H1 (cell line): ENCODE measurements around the gene RAB3IP. TPM values are rescaled to one million over a fixed set of nuclear protein-coding genes. Genes with fewer than 3 reads are reported as not detected.

Experiments used
- CTCF ChIA-PET: fragments of 300-600 bp; sonication (Branson Sonifier 250); formaldehyde crosslinking; loops from one replicate; lab custom pipeline; 2021; ENCODE audit not compliant: partially characterized antibody; lab: Charles Lee
- POLR2A ChIA-PET: fragments of 300-600 bp; sonication (Branson Sonifier 250); formaldehyde crosslinking; loops from one replicate; lab custom pipeline; 2021; ENCODE audit warnings: inconsistent platforms; ENCODE audit not compliant: partially characterized antibody; lab: Charles Lee
- DNase-seq, 2 experiments: peaks; one replicate each; pipeline versions ENCODE4 v3.0.0 to v3.0.0-alpha.2; 2010 to 2022; ENCODE audit warnings: low spot score in 2 of 2, low read depth in 1 of 2, mixed read lengths in 1 of 2
- FAIRE-seq: peaks from 2 replicates; lab custom pipeline; 2011; peaks lifted over from hg19 to GRCh38; lab: Jason Lieb, UNC
- H2AFZ ChIP-seq: 2 replicates; pipeline ENCODE4 v1.8.1; 2012; ENCODE audit warnings: low read length, inconsistent platforms
- H2AK5ac ChIP-seq: 2 replicates; pipeline ENCODE4 v1.6.1; 2013; ENCODE audit warnings: low read depth, low read length
- H2BK120ac ChIP-seq: replicated peaks from 2 replicates; pipeline ENCODE3; 2013; ENCODE audit warnings: low read depth, low read length, inconsistent platforms
- H2BK12ac ChIP-seq: 2 replicates; pipeline ENCODE4 v1.6.1; 2013; ENCODE audit warnings: low read depth, low read length
- H2BK15ac ChIP-seq: 2 replicates; pipeline ENCODE4 v1.6.1; 2013; ENCODE audit warnings: low read length
- H2BK20ac ChIP-seq: 2 replicates; pipeline ENCODE4 v1.6.1; 2013; ENCODE audit warnings: low read length
- H2BK5ac ChIP-seq: 2 replicates; pipeline ENCODE4 v1.6.1; 2013; ENCODE audit warnings: low read depth, low read length
- H3K14ac ChIP-seq: 2 replicates; pipeline ENCODE4 v1.6.1; 2013; ENCODE audit warnings: inconsistent platforms; ENCODE audit not compliant: insufficient read length
- H3K18ac ChIP-seq: 2 replicates; pipeline ENCODE4 v1.6.1; 2013; ENCODE audit warnings: low read length; ENCODE audit errors: extremely low read depth
- H3K23ac ChIP-seq: 2 replicates; pipeline ENCODE4 v1.6.1; 2013; ENCODE audit warnings: inconsistent platforms; ENCODE audit not compliant: insufficient read length
- H3K23me2 ChIP-seq: 2 replicates; pipeline ENCODE4 v1.6.1; 2013; ENCODE audit warnings: low read depth, low read length
- H3K27ac ChIP-seq: 2 replicates; pipeline ENCODE4 v1.6.1; 2011; ENCODE audit warnings: low read depth, low read length, inconsistent platforms
- H3K27me3 ChIP-seq, 4 experiments: replicated peaks in 1 of 4; 1 replicate in 1 of 4; 2 replicates in 3 of 4; pipeline versions ENCODE4 v1.6.1 to v1.8.1; 2011 to 2013; ENCODE audit warnings: low read length in 3 of 4, mild to moderate bottlenecking in 3 of 4, inconsistent platforms in 2 of 4, mixed read lengths in 2 of 4, moderate library complexity in 1 of 4; ENCODE audit not compliant: control insufficient read depth in 3 of 4, insufficient read depth in 3 of 4; ENCODE audit errors: extremely low read depth in 1 of 4
- H3K36me3 ChIP-seq, 4 experiments: 2 replicates each; pipeline versions ENCODE4 v1.6.1 to v1.8.1; 2011 to 2013; ENCODE audit warnings: mild to moderate bottlenecking in 4 of 4, low read length in 3 of 4, moderate library complexity in 2 of 4, control low read depth in 1 of 4, inconsistent platforms in 1 of 4; ENCODE audit not compliant: insufficient read depth in 4 of 4, control insufficient read depth in 2 of 4
- H3K4ac ChIP-seq: replicated peaks from 2 replicates; pipeline ENCODE3; 2013; ENCODE audit warnings: low read length, low read depth, mixed read lengths, inconsistent platforms; ENCODE audit not compliant: insufficient read length
- H3K4me1 ChIP-seq, 4 experiments: replicated peaks in 1 of 4; 1 replicate in 1 of 4; 2 replicates in 3 of 4; pipeline versions ENCODE4 v1.6.1 to v1.8.1; 2011 to 2013; ENCODE audit warnings: low read length in 3 of 4, inconsistent platforms in 2 of 4, mixed read lengths in 1 of 4; ENCODE audit not compliant: insufficient read depth in 4 of 4, control insufficient read depth in 3 of 4
- H3K4me2 ChIP-seq, 2 experiments: 2 replicates each; pipeline versions ENCODE4 v1.6.1 to v1.8.1; 2011 to 2013; ENCODE audit warnings: low read depth in 2 of 2, low read length in 2 of 2, control low read depth in 1 of 2, inconsistent platforms in 1 of 2, mild to moderate bottlenecking in 1 of 2; ENCODE audit not compliant: insufficient read depth in 1 of 2
- H3K4me3 ChIP-seq, 4 experiments: fragments of 200-600, 300-600 bp in 1 of 4; sonication (generic), shearing (Covaris generic), sonication (Bioruptor Twin) in 1 of 4; 2 replicates each; pipeline versions ENCODE4 v1.5.1 to v1.8.1; 2011 to 2016; ENCODE audit warnings: low read length in 4 of 4, low read depth in 3 of 4, control low read depth in 2 of 4, inconsistent platforms in 2 of 4, mild to moderate bottlenecking in 2 of 4, mixed read lengths in 1 of 4, moderate library complexity in 1 of 4; ENCODE audit not compliant: insufficient read depth in 2 of 4; ENCODE audit errors: extremely low read depth in 1 of 4
- H3K56ac ChIP-seq: replicated peaks from 2 replicates; pipeline ENCODE3; 2013; ENCODE audit warnings: low read depth, mild to moderate bottlenecking, mixed read lengths, low read length, inconsistent platforms; ENCODE audit not compliant: insufficient read length
- H3K79me1 ChIP-seq: 2 replicates; pipeline ENCODE4 v1.6.1; 2013; ENCODE audit warnings: low read depth, low read length, control low read depth
- H3K79me2 ChIP-seq, 2 experiments: 2 replicates each; pipeline versions ENCODE4 v1.6.1 to v1.8.1; 2012 to 2013; ENCODE audit warnings: low read length in 2 of 2, mild to moderate bottlenecking in 2 of 2, inconsistent platforms in 1 of 2; ENCODE audit not compliant: insufficient read depth in 2 of 2, control insufficient read depth in 1 of 2
- H3K9ac ChIP-seq, 4 experiments: replicated peaks in 1 of 4; 1 replicate in 1 of 4; 2 replicates in 3 of 4; pipeline versions ENCODE4 v1.6.1 to v1.8.1; 2011 to 2013; ENCODE audit warnings: low read depth in 3 of 4, low read length in 3 of 4, control low read depth in 2 of 4, mild to moderate bottlenecking in 2 of 4, moderate library complexity in 2 of 4, inconsistent platforms in 1 of 4; ENCODE audit errors: extremely low read depth in 1 of 4
- H3K9me3 ChIP-seq, 2 experiments: 2 replicates each; pipeline versions ENCODE4 v1.6.1 to v1.8.1; 2012 to 2013; ENCODE audit warnings: mild to moderate bottlenecking in 2 of 2, moderate library complexity in 2 of 2, control low read depth in 1 of 2, inconsistent platforms in 1 of 2, low read depth in 1 of 2, low read length in 1 of 2, mixed read lengths in 1 of 2; ENCODE audit not compliant: insufficient read depth in 2 of 2
- H4K20me1 ChIP-seq, 2 experiments: replicated peaks in 1 of 2; 2 replicates each; pipeline versions ENCODE3 to v1.8.1; 2011 to 2013; ENCODE audit warnings: inconsistent platforms in 2 of 2, low read length in 2 of 2, mild to moderate bottlenecking in 1 of 2; ENCODE audit not compliant: insufficient read depth in 2 of 2, control insufficient read depth in 1 of 2
- H4K5ac ChIP-seq: 2 replicates; pipeline ENCODE4 v1.6.1; 2013; ENCODE audit warnings: low read length, low read depth, mixed read lengths, inconsistent platforms; ENCODE audit not compliant: insufficient read length
- H4K8ac ChIP-seq: 2 replicates; pipeline ENCODE4 v1.8.0; 2013; ENCODE audit warnings: mild to moderate bottlenecking, moderate library complexity, low read length, inconsistent platforms; ENCODE audit not compliant: insufficient read depth; ENCODE audit errors: extremely low read depth
- H4K91ac ChIP-seq: replicated peaks from 2 replicates; pipeline ENCODE3; 2013; ENCODE audit warnings: low read length, mixed read lengths, inconsistent platforms; ENCODE audit not compliant: insufficient read length
- ATF2 ChIP-seq: IDR thresholded peaks from 2 replicates; pipeline ENCODE4 v1.6.1; 2012; ENCODE audit warnings: low read length, inconsistent platforms
- BRCA1 ChIP-seq: IDR thresholded peaks from 2 replicates; pipeline ENCODE4 v1.6.1; 2012; ENCODE audit warnings: low read depth, low read length, improper control_type of control experiment
- CTCF ChIP-seq, 3 experiments: IDR thresholded peaks; 1 replicate in 2 of 3; 2 replicates in 1 of 3; pipeline versions ENCODE4 v1.5.1 to v1.6.1; 2011; ENCODE audit warnings: low read length in 3 of 3, mild to moderate bottlenecking in 3 of 3, inconsistent platforms in 2 of 3, low read depth in 1 of 3, moderate library complexity in 1 of 3; ENCODE audit not compliant: insufficient read depth in 1 of 3; ENCODE audit errors: control extremely low read depth in 1 of 3
- GABPA ChIP-seq: IDR thresholded peaks from 2 replicates; pipeline ENCODE4 v1.6.1; 2011; ENCODE audit warnings: mild to moderate bottlenecking, low read length, moderate library complexity, borderline replicate concordance; ENCODE audit not compliant: insufficient read depth
- HDAC6 ChIP-seq: IDR thresholded peaks from one replicate; pipeline ENCODE4 v1.7.1; 2012; ENCODE audit warnings: low read depth, mild to moderate bottlenecking, inconsistent platforms, low read length, moderate library complexity
- POLR2AphosphoS5 ChIP-seq: IDR thresholded peaks from 2 replicates; pipeline ENCODE4 v1.6.1; 2011; ENCODE audit warnings: low read depth, low read length
- RAD21 ChIP-seq, 2 experiments: IDR thresholded peaks in 1 of 2; conservative IDR thresholded peaks in 1 of 2; 2 replicates each; pipeline ENCODE4 v1.6.1; 2011; ENCODE audit warnings: low read depth in 2 of 2, low read length in 2 of 2, improper control_type of control experiment in 1 of 2, inconsistent platforms in 1 of 2, mild to moderate bottlenecking in 1 of 2, moderate library complexity in 1 of 2
- SIRT6 ChIP-seq: IDR thresholded peaks from one replicate; pipeline ENCODE4 v1.7.1; 2012; ENCODE audit warnings: low read length, inconsistent platforms
- WGBS, 2 experiments: shearing (Covaris generic) in 1 of 2; methylation state at CpG; one replicate each; pipeline versions ENCODE4 v1.1.6 to v1.1.7; 2013 to 2015; ENCODE audit warnings: low lambda C conversion rate in 2 of 2, mixed read lengths in 2 of 2, inconsistent platforms in 1 of 2, low coverage in 1 of 2, missing lambda C conversion rate in 1 of 2; ENCODE audit not compliant: insufficient replicate concordance in 2 of 2, insufficient coverage in 1 of 2, insufficient read length in 1 of 2; ENCODE audit errors: extremely low coverage in 1 of 2, missing lambda C conversion rate in 1 of 2; 5-methylcytosine and 5-hydroxymethylcytosine counted together
- polyA plus RNA-seq, 7 experiments: library from polyadenylated mRNA; depleted of rRNA in 3 of 7; stranded (reverse) in 5 of 7; unstranded in 2 of 7; fragments of >200 nt in 5 of 7; fragments of 200-250 nt in 2 of 7; gene quantifications; 1 replicate in 5 of 7; 2 replicates in 1 of 7; 4 replicates in 1 of 7; pipeline versions ENCODE4 v1.2.1 to v1.2.3, GENCODE V29; 2011 to 2013; ENCODE audit warnings: missing spikeins in 2 of 7, mixed read lengths in 2 of 7
- total RNA-seq: library from RNA; stranded (reverse); fragmentation: NEBNext Ultra II Directional; extraction: Animal tissue kit (Norgen Biotek cat#: 25700); gene quantifications from 2 replicates; pipeline ENCODE4 v1.2.1, GENCODE V29; 2021

RAB3IP gene
- total and polyA plus RNA-seq, 2 of the 8 experiments (the other 6 are each of a cell fraction or from before 2014, with no cell fraction given) = 17.7 to 34.6 TPM

- no peaks in the 10 kb centered on the region for H3K27me3 ChIP-seq
- POLR2A ChIA-PET = interaction anchor here (0.5 to 0.6 kb wide), 2 partner anchors 326 to 579 kb away, joined by 3 read pairs; no protein-coding TSS in a partner anchor
- no peak overlapping the region for H3K4me2 ChIP-seq
- no peak overlapping the region for H2AK5ac ChIP-seq
- H3K4me3 ChIP-seq = no peak overlapping the region
- no peak overlapping the region for H2BK20ac ChIP-seq
- H4K5ac ChIP-seq = no peak overlapping the region
- H3K36me3 ChIP-seq = no peaks in the 10 kb centered on the region
- no peak overlapping the region for H3K27ac ChIP-seq
- no peak overlapping the region for H2BK15ac ChIP-seq
- no peaks in the 10 kb centered on the region for H3K79me1 ChIP-seq
- H3K23me2 ChIP-seq = no peaks in the 10 kb centered on the region
- H3K14ac ChIP-seq = no peak overlapping the region
- FAIRE-seq = no peak
- no peak overlapping the region for H4K8ac ChIP-seq
- H3K9me3 ChIP-seq = no peaks in the 10 kb centered on the region
- no peak overlapping the region for H2BK12ac ChIP-seq
- H3K23ac ChIP-seq = no peak overlapping the region
- no peak for DNase-seq
- 92% methylated on average over 8 of the region's 8 CpGs; no CpG with 5 or more reads in 1 of the 2 experiments for WGBS, 2 experiments
- no peak overlapping the region for H2AFZ ChIP-seq
- no peak overlapping the region for H3K18ac ChIP-seq
- no peak overlapping the region for H4K91ac ChIP-seq
- no peaks in the 10 kb centered on the region for H3K79me2 ChIP-seq
- H3K4ac ChIP-seq = no peak overlapping the region
- no peaks in the 10 kb centered on the region; a peak in 1 of 7 replicates for H3K4me1 ChIP-seq
- H3K56ac ChIP-seq = no peak overlapping the region
- H3K9ac ChIP-seq = no peak overlapping the region
- no peak overlapping the region for H2BK5ac ChIP-seq
- no peaks in the 10 kb centered on the region for H4K20me1 ChIP-seq
- CTCF ChIA-PET = interaction anchor here (1.0 to 1.5 kb wide), 4 partner anchors 9 to 183 kb away, joined by 3 to 4 read pairs (median 3); no protein-coding TSS in a partner anchor
- H2BK120ac ChIP-seq = no peak overlapping the region
- no peak for TF ChIP-seq RAD21 (IDR thresholded peaks at IDR 0.05 in 1 of 2, conservative IDR thresholded peaks at IDR 0.05 in 1 of 2; ENCODE audit: low read depth in 2 of 2, low read length in 2 of 2)
- no peak for TF ChIP-seq POLR2AphosphoS5
- no peak for TF ChIP-seq SIRT6
- TF ChIP-seq CTCF (IDR thresholded peaks at IDR 0.05; ENCODE audit: control extremely low read depth in 1 of 3, insufficient read depth in 1 of 3, low read depth in 1 of 3, low read length in 3 of 3) = no peak
- TF ChIP-seq GABPA = no peak
- no peak for TF ChIP-seq ATF2
- no peak for TF ChIP-seq BRCA1
- TF ChIP-seq HDAC6 = no peak
Measured at GRCh38 chr12:69821456-69822159, 82.9 kb downstream of the RAB3IP start.
